Heart right ventricle (tissue), 16 donors: ENCODE measurements around the gene SPACA4. TPM values are rescaled to one million over a fixed set of nuclear protein-coding genes. Genes with fewer than 3 reads are reported as not detected.

Source experiments
- ATAC-seq, 8 donors: fragments of 200-7000 bp; cut with Tn5 transposase; one replicate each; pipeline ENCODE4 v1.9.1; 2020; ENCODE audit warnings: mild to moderate bottlenecking in 8 of 8, moderate library complexity in 8 of 8, moderate number of reproducible peaks in 1 of 8
- DNase-seq, 2 donors: peaks; one replicate each; pipeline ENCODE4 v3.0.0-alpha.2; 2020
- H3K27ac ChIP-seq, 10 donors: fragments of 200-600 bp; sonication (generic) in 2 of 10; one replicate each; pipeline versions ENCODE4 v1.5.0 to v1.8.0; 2020 to 2022; ENCODE audit warnings: mild to moderate bottlenecking in 3 of 10
- H3K27me3 ChIP-seq, 7 donors: fragments of 200-600 bp; one replicate each; pipeline ENCODE4 v1.8.0; 2021 to 2022; ENCODE audit warnings: mild to moderate bottlenecking in 2 of 7
- H3K36me3 ChIP-seq, 9 donors: fragments of 200-600 bp; sonication (generic) in 1 of 9; one replicate each; pipeline versions ENCODE4 v1.5.0 to v1.8.0; 2020 to 2022; ENCODE audit warnings: mild to moderate bottlenecking in 2 of 9
- H3K4me1 ChIP-seq, 9 donors: fragments of 200-600 bp; sonication (generic) in 1 of 9; one replicate each; pipeline versions ENCODE4 v1.5.0 to v1.8.0; 2020 to 2022; ENCODE audit warnings: mild to moderate bottlenecking in 4 of 9
- H3K4me3 ChIP-seq, 10 donors: fragments of 200-600 bp; sonication (generic) in 2 of 10; one replicate each; pipeline versions ENCODE4 v1.5.0 to v1.8.0; 2020 to 2022; ENCODE audit warnings: mild to moderate bottlenecking in 7 of 10, moderate library complexity in 2 of 10
- H3K9me3 ChIP-seq, 11 donors: fragments of 200-600 bp in 10 of 11; sonication (generic) in 2 of 11; one replicate each; pipeline versions ENCODE4 v1.5.0 to v1.8.0; 2013 to 2022; ENCODE audit warnings: mild to moderate bottlenecking in 2 of 11, control low read depth in 1 of 11, moderate library complexity in 1 of 11
- WGBS, 2 donors: extraction: QIAGEN DNeasy Blood & Tissue Kit; methylation state at CpG; one replicate each; pipeline ENCODE4 v1.1.7; 2013; ENCODE audit warnings: inconsistent platforms in 1 of 2; 5-methylcytosine and 5-hydroxymethylcytosine counted together
- intact Hi-C, 10 donors: fragments of 100-400 bp; cut with DNase I; formaldehyde crosslinking; loops; one replicate each; pipeline versions ENCODE4 v1.11.1 to v1.14.2; 2022
- polyA plus RNA-seq, 2 donors: library from polyadenylated mRNA; stranded (reverse); fragments of 200-250 nt; gene quantifications; one replicate each; pipeline ENCODE4 v1.2.3, GENCODE V29; 2013
- total RNA-seq, 10 donors: library from RNA; stranded (reverse); fragmentation: NEBNext Ultra II Directional in 3 of 10; extraction: Animal tissue kit (Norgen Biotek cat#: 25700) in 3 of 10; gene quantifications; one replicate each; pipeline versions ENCODE4 v1.2.1 to v1.2.4, GENCODE V29; 2021 to 2023
- TF ChIP-seq, protein P1 (sequence below), 9 donors: fragments of 200-600 bp; sonication (generic) in 2 of 9; IDR thresholded peaks; one replicate each; pipeline versions ENCODE4 v1.5.0 to v1.8.0; 2021 to 2022; ENCODE audit warnings: antibody characterized with exemption in 9 of 9, mild to moderate bottlenecking in 5 of 9, moderate library complexity in 1 of 9
- donor health status: Arrhythmogenic right ventricular cardiomyopathy.
- donor health status: ischemic (EF 13 %, LVEDD 7.1; RV severe dilation, severe dysfunction).
- donor health status: healthy with polysubstance abuse.
- donor health status: DM: no; HTN: yes; CAD: no.
- donor health status: DM: no; HTN: no; CAD: no.
- donor health status: ischemic (EF 25% LVEDD 6.9; RV normal size, moderate dysfunction).
- donor health status: ischemic (EF 25% LVEDD 5.7; RV mildly dilated, moderate dysfunction).
- donor health status: healthy.
- donor health status: DM: yes; HTN: yes; CAD: no.
- donor health status: Ischemic cardiomyopathy.
- donor health status: ischemic (EF 35%, LVEDD 5.7; RV mildly dilated, moderate dysfunction).
- donor health status: nonischemic (EF 11% LVEDD 7.7; RV severe dilation, severe dysfunction).
- donor health status: DM: yes; HTN: yes; CAD: no.
- donor health status: PGD.
- donor health status: ischemic (EF 29% LVEDD 5.4; RV normal size, mild dysfunction).
- donor health status: nonischemic (EF 23%, LVEDD 6.1; RV moderate dilation, normal function).

The SPACA4 gene
- total and polyA plus RNA-seq, 12 donors: not detected

DNA sequence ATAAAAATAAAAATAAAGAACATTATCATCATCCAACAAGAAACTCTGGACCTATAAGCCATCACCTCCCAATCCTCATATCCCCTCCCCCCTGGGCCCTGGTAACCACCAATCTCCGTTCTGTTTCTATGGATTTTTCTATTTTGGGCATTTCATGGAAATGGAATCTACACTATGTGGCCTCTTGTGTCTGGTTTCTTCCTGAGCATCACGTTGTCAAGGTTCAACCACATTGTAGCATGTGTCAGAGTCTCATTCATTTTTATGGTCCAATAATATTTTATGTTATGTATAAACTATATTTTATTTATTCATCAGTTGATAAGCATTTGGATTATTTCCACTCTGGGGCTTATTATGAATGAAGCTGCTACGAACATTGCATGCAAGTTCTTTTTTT is 27.7 kb upstream of the SPACA4 start:
- intact Hi-C loops: no loop called here
- 44 to 52% methylated on average over 3 of the region's 3 CpGs for WGBS, 2 donors
- Histone ChIP-seq H3K4me3 (no peak overlapping the region), H3K27me3 (no peaks in the 10 kb centered on the region), H3K36me3 (no peaks in the 10 kb centered on the region), H3K9me3 (no peaks in the 10 kb centered on the region), H3K27ac (no peak overlapping the region), H3K4me1 (peaks cover 0 to 6% (median 4%) of the 10 kb centered on the region in 9 donors)
- DNase-seq (no peak), ATAC-seq (no peak)
- TF ChIP-seq, protein P1, sequence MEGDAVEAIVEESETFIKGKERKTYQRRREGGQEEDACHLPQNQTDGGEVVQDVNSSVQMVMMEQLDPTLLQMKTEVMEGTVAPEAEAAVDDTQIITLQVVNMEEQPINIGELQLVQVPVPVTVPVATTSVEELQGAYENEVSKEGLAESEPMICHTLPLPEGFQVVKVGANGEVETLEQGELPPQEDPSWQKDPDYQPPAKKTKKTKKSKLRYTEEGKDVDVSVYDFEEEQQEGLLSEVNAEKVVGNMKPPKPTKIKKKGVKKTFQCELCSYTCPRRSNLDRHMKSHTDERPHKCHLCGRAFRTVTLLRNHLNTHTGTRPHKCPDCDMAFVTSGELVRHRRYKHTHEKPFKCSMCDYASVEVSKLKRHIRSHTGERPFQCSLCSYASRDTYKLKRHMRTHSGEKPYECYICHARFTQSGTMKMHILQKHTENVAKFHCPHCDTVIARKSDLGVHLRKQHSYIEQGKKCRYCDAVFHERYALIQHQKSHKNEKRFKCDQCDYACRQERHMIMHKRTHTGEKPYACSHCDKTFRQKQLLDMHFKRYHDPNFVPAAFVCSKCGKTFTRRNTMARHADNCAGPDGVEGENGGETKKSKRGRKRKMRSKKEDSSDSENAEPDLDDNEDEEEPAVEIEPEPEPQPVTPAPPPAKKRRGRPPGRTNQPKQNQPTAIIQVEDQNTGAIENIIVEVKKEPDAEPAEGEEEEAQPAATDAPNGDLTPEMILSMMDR (IDR thresholded peaks at IDR 0.05): no peak

GRCh38 chr19:48582168-48582567 is 24.4 kb upstream of the SPACA4 start:
- Histone ChIP-seq H3K4me1 (peaks cover 0 to 9% (median 7%) of the 10 kb centered on the region in 9 donors), H3K4me3 (no peak overlapping the region), H3K27me3 (no peaks in the 10 kb centered on the region), H3K27ac (no peak overlapping the region), H3K36me3 (no peaks in the 10 kb centered on the region), H3K9me3 (no peaks in the 10 kb centered on the region)
- DNase-seq (no peak), ATAC-seq (no peak)
- 81 to 86% methylated on average over 2 of the region's 2 CpGs for WGBS, 2 donors
- intact Hi-C loops: loop anchor here in 7 of 10 donors (5.0 to 10.0 kb wide), 8 partner anchors 70 to 317 kb away; partner anchors contain the start of genes LMTK3 (in 2 of the 7) and EMP3 (in 1 of the 7)
- TF ChIP-seq, protein P1 (IDR thresholded peaks at IDR 0.05): no peak

DNA sequence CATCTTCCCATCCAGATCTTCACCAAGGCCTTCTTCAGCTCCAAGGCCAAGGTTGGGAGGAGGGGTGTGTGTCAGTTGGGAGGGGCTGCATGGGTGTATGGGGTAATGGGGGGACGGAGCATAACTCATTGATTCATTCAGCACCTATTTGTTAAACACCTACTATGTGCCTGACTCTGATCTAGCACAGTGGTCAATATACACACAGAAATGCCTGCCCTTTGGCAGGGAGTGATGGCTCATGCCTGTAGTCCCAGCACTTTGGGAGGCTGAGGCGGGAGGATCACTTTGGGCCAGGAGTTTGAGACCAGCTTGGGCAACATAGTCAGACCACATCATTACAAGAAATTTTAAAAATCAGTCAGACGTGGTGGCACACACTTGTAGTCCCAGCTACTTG is 19.2 kb upstream of the SPACA4 start:
- DNase-seq (no peak), ATAC-seq (no peak)
- no peaks in the 10 kb centered on the region for H3K27me3 ChIP-seq
- H3K36me3 ChIP-seq: no peaks in the 10 kb centered on the region
- intact Hi-C loops: loop anchor here in 9 of 10 donors (2.0 to 10.0 kb wide), 9 partner anchors 80 to 323 kb away; partner anchors contain the start of gene EMP3 (in 1 of the 9)
- TF ChIP-seq, protein P1 (IDR thresholded peaks at IDR 0.05): no peak
- H3K4me3 ChIP-seq: no peak overlapping the region
- WGBS, 2 donors: 91 to 93% methylated on average over 3 of the region's 3 CpGs
- H3K27ac ChIP-seq: no peak overlapping the region
- H3K4me1 ChIP-seq: peaks cover 0 to 20% (median 12%) of the 10 kb centered on the region in 9 donors
- no peaks in the 10 kb centered on the region for H3K9me3 ChIP-seq

DNA sequence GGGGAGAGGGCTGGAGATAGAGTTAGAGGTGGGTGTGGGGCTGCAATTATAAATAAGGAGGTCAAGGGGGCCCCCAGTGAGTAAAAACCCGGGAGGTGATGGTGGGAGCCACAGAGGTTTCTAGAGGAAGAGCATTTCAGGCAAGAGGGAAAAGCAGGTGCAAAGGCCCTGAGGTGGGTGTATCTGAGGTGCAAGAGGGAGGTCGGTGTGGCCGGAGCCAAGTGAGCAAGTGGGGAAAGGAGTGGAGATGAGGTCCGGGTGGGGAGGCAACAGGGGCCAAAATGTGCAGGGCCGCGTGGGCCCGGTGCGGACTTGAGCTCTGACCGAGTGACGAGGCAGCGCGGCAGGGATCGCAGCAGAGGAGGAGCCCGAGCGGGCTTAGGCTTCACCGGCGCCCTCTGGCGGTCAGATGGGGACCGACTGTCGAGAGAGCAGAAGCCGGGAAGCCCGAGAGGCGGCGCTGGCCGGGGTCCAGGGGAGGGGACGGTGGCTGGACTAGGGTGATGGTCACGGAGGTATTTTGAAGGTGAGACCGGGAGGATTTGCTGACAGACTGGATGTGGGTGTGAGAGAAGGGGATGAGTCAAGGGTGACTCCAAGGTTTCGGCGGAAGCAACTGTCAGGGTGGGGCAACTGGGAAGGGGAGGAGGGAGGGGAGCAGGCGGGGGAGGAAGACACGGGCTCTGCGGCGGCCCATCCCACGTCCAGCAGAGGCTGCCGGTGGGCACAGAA is 17.7 kb upstream of the SPACA4 start:
- Histone ChIP-seq H3K27me3 (no peaks in the 10 kb centered on the region), H3K4me1 (peaks cover 0 to 15% (median 8%) of the 10 kb centered on the region in 9 donors), H3K36me3 (no peaks in the 10 kb centered on the region), H3K27ac (peak overlapping the region in 2 of 10 donors; percentile 0 to 74), H3K9me3 (no peaks in the 10 kb centered on the region), H3K4me3 (peak overlapping the region in 9 of 10 donors; percentile 21 to 52 (median 47))
- ATAC-seq (peak; percentile 77 to 90 (median 88)), DNase-seq (peak; percentile 89 to 94)
- intact Hi-C loops: loop anchor here in 9 of 10 donors (1.0 to 10.0 kb wide), 11 partner anchors 29 to 324 kb away; partner anchors contain the start of gene EMP3 (in 1 of the 9)
- TF ChIP-seq, protein P1 (IDR thresholded peaks at IDR 0.05): peak; percentile 80 to 98 (median 94)
- whole genome bisulfite sequencing, 2 donors: 4 to 5% methylated on average over 35 to 36 of the region's 36 CpGs
